ENCODE measurements around the gene DPF1. TPM values are rescaled to one million over a fixed set of nuclear protein-coding genes. Genes with fewer than 3 reads are reported as not detected.
"Not testable (repeated sequence)": the region's sequence is repeated elsewhere in the genome, so short reads cannot be mapped to it uniquely, and the experiment has no call there.

DPF1 gene
- total RNA-seq, 1 experiment from 2014 or later, result 10.5 TPM

DNA sequence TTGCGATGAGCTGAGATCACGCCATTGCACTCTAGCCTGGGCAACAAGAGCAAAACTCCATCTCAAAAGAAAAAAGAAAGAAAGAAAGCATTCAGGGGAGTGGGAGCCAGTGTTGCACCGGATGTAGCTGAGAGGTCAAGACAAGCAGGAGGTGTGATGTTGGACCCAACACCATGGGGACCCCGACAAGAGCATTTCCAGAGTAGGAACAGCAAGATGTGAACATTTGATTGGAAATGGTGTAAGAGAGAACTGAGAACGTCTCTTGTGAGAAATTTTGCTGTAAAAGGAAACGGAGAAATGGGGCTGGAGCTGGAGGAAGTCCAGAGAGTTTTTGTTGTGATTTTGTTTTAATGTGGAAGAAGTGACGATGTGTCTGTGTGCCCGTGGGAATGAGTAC lies 15.8 kb upstream of the DPF1 start:
- Histone ChIP-seq H3K36me3 (no peaks in the 10 kb centered on the region), H3K27me3 (replicated peaks) (no peaks in the 10 kb centered on the region; the same call in 1 of the 2 replicates), H3K4me3 (no peak overlapping the region), H3K27ac (no peak overlapping the region), H3K9me3 (replicated peaks) (no peaks in the 10 kb centered on the region), H3K4me1 (replicated peaks) (no peaks in the 10 kb centered on the region; the same call in 1 of the 2 replicates)
- DNase-seq (ENCODE audit: low read depth in 1 of 2, low spot score in 2 of 2), result no peak

DNA sequence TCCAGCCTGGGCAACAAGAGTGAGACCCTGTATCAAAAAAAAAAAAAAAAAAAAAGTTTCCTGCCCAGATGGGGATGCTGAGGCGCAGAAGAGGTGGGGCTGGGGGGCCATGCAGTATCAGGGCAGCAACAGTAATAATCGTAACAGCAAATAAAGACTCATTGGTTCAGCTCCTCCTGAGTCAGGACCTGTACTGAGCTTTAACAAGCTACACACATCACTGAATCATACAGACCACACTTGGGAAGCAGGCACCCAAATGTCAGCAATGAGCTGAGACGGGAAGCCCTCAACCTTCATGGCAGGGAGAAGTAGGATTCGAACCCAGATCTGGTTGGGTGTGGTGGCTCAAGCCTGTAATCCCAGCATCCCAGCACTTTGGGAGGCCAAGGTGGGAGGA lies 10.6 kb upstream of the DPF1 start:
- no peak for DNase-seq (ENCODE audit: low read depth in 1 of 2, low spot score in 2 of 2)
- Histone ChIP-seq H3K9me3 (replicated peaks) (no peaks in the 10 kb centered on the region), H3K27me3 (replicated peaks) (no peaks in the 10 kb centered on the region)

DNA sequence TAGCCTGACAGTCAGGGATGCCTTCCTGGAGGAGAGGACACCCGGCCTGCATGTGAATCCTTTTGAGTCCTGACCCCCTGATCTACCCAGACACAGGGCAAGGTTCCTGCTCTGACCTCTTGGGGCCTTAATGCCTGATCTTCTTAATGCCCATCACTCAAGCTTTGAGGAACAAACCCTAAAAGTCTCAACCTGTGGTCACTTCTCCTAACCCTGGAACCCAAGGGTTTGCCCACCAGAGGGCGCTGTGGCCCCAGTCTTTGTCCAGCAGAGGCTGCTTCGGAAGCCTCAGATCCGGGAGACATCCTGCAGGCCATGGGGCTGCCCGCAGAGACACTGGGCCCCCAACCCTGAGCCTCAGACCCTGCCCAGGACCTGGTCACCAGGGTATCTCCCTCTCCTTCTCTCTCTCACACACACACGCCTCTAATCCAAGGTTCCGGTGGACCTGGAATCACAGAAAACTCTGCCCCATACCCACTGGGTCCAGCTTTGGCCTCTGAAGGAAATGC lies 9.8 kb upstream of the DPF1 start:
- H3K36me3 ChIP-seq, result no peaks in the 10 kb centered on the region
- no peak overlapping the region for H3K4me3 ChIP-seq
- peaks cover 4% of the 10 kb centered on the region; the same call in 1 of the 2 replicates for H3K4me1 ChIP-seq (replicated peaks)
- peak; percentile 46 to 74 for DNase-seq (ENCODE audit: low read depth in 1 of 2, low spot score in 2 of 2)
- no peaks in the 10 kb centered on the region for H3K27me3 ChIP-seq (replicated peaks)
- H3K27ac ChIP-seq, result no peak overlapping the region
- no peaks in the 10 kb centered on the region for H3K9me3 ChIP-seq (replicated peaks)

More for the DNA sequence above, 10.6 kb upstream of the DPF1 start:
- Histone ChIP-seq H3K27ac (no peak overlapping the region), H3K4me1 (replicated peaks) (no peaks in the 10 kb centered on the region), H3K36me3 (no peaks in the 10 kb centered on the region), H3K4me3 (no peak overlapping the region)

DNA sequence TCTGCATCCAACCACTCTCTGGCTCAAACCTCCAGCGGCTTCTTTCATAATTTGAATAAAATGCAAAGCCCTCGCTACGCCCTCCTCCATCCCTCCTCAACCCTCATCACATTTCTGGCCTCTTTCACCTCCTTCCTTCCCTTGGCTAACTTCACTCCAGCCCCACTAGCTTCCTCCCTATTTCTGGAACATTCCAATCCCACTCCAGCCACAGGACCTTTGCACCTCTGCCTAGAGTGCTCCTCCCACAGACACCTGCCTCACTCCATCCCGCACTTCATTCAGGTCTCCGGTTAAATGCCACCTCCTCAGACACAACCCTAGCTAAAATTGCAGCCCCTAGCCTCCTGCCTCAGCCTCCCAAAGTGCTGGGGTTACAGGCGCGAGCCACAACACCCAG lies 7.9 kb upstream of the DPF1 start:
- H3K4me1 ChIP-seq (replicated peaks), result peaks cover 7% of the 10 kb centered on the region; the same call in 1 of the 2 replicates
- H3K9me3 ChIP-seq (replicated peaks), result no peaks in the 10 kb centered on the region
- no peak overlapping the region for H3K4me3 ChIP-seq
- H3K36me3 ChIP-seq, result no peaks in the 10 kb centered on the region
- H3K27me3 ChIP-seq (replicated peaks), result no peaks in the 10 kb centered on the region
- no peak for DNase-seq (ENCODE audit: low read depth in 1 of 2, low spot score in 2 of 2)
- no peak overlapping the region for H3K27ac ChIP-seq

DNA sequence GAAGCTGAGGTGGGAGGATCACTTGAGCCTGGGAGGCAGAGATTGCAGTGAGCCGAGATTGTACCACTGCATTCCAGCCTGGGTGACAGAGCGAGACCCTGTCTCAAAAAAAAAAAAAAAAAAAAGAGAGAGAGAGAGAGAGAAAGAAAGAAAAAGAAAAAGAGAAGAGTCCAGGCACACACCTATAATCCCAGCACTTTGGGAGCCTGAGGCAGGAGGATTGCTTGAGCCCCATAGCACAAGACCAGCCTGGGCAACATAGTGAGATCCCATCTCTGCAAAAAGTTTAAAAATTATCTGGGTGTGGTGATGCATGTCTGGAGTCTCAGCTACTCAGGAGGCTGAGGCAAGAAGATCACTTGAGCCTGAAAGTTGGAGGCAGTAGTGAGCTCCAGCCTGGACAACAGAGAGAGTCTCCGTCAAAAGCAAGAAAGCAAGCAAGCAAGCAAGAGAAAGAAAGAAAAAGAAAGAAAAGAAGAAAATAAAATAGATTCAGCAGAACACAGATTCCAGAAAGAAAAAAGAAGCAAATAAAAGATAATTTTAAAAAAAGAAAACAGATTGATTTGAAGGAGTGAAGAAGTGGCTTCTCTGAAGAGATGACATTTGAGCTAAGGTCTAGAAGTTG lies 6.6 kb upstream of the DPF1 start:
- not testable (repeated sequence) for DNase-seq (ENCODE audit: low read depth in 1 of 2, low spot score in 2 of 2); H3K27ac ChIP-seq; H3K36me3 ChIP-seq; H3K27me3 ChIP-seq (replicated peaks); H3K9me3 ChIP-seq (replicated peaks); H3K4me3 ChIP-seq; H3K4me1 ChIP-seq (replicated peaks)

DNA sequence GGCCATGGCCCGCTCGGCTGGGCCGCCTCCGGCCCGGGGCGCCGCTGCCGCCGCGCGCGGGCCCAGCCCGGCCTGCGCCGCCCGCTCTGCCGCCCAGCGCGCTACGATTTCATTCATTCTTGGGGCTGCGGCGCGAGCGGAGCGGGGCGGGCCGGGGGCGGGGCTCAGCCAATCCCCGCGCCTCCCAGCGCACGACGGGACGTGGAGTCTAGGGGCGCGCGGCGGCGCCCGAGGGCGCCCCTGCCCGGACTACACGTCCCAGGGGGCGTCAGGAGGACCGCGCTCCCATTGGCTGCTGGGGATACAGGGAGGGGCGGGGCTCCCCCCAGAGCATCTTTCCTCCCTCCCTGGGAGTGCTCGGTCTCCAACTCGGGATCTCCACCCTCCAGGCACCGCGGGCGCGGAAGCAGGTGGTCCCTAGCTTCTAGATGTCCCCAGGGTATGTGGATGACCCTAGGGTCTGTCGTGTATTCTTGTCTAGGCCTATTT lies 5.6 kb upstream of the DPF1 start:
- H3K4me3 ChIP-seq, result peak overlapping the region; percentile 43
- DNase-seq (ENCODE audit: low read depth in 1 of 2, low spot score in 2 of 2), result peak; percentile 83 to 90
- no peak overlapping the region for H3K27ac ChIP-seq
- no peaks in the 10 kb centered on the region for H3K9me3 ChIP-seq (replicated peaks)
- H3K36me3 ChIP-seq, result no peaks in the 10 kb centered on the region
- H3K27me3 ChIP-seq (replicated peaks), result no peaks in the 10 kb centered on the region
- H3K4me1 ChIP-seq (replicated peaks), result peaks cover 7% of the 10 kb centered on the region; the same call in 1 of the 2 replicates

DNA sequence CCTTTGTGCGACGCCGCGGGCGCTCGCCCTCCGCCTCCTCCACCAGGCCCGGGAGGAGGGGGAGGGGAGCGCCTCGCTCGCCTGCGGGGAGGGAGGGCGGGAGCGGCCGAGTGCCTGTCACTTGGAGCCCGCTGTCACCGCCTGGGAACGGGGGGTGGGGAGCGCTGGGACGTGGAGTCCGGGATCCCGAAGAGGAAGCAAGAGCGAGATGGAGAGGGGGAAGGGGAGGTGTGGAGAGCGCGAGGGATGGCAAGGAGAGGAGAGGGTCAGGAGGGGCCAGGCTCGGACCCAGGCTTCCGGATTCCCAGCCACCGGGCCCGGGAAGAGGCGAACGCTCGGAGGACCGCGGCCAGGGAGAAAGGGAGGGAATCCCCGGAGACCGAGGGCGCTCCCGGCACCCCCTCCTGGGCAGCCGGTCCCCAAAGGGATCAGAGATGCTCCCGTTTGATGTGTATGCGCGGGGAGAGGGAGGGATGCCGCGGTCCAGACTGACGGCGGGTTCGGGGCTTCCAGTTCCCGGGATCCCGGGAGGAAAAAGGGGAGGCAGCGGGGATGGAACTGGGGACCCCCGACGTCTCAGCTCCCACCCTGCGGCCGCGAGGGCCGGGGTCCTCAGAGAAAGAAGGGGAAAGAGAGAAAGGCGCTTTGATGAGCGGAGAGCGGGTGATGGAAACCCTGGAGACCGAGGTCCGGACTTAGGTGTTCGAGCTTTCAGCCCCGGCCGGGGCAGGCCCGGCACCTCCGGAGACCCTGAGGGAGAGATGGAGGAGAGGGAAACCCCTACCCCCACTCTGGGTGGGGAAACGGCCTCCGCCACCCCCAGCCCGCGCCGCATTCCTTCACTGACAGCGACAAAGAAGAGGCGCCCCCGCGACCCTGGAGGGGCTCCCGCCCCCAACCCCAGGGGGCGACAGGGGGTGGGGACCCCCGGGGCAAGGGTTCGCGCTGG lies 4.7 kb upstream of the DPF1 start:
- peak in 1 of 2 experiments; percentile 32 for DNase-seq (ENCODE audit: low read depth in 1 of 2, low spot score in 2 of 2)
- no peaks in the 10 kb centered on the region for H3K9me3 ChIP-seq (replicated peaks)
- no peak overlapping the region for H3K27ac ChIP-seq
- H3K4me1 ChIP-seq (replicated peaks), result peaks cover 11% of the 10 kb centered on the region
- H3K4me3 ChIP-seq, result peak overlapping the region; percentile 43
- H3K36me3 ChIP-seq, result no peaks in the 10 kb centered on the region
- no peaks in the 10 kb centered on the region for H3K27me3 ChIP-seq (replicated peaks)

DNA sequence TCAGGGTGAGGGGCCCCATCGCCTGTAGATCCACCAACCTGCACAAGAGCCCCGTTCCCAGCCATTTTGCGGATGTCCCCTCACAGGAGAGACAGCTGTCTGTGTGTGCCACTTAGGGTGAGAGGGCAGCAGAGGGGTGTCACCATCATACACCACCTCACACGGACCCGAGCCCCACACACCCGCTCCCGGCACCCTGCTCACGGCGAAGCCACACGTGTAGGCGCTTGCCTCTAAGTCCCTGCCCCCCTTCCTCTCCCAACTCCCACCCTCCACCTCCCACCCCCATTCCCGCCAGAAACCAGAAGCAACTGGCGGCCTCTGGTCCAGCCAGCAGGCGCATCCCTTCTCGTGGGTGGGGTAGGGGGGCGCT lies 4.0 kb upstream of the DPF1 start:
- H3K4me3 ChIP-seq, result no peak overlapping the region
- no peaks in the 10 kb centered on the region for H3K36me3 ChIP-seq
- no peak for DNase-seq (ENCODE audit: low read depth in 1 of 2, low spot score in 2 of 2)
- peaks cover 16% of the 10 kb centered on the region for H3K4me1 ChIP-seq (replicated peaks)
- H3K27ac ChIP-seq, result no peak overlapping the region
- H3K9me3 ChIP-seq (replicated peaks), result no peaks in the 10 kb centered on the region
- no peaks in the 10 kb centered on the region for H3K27me3 ChIP-seq (replicated peaks)

DNA sequence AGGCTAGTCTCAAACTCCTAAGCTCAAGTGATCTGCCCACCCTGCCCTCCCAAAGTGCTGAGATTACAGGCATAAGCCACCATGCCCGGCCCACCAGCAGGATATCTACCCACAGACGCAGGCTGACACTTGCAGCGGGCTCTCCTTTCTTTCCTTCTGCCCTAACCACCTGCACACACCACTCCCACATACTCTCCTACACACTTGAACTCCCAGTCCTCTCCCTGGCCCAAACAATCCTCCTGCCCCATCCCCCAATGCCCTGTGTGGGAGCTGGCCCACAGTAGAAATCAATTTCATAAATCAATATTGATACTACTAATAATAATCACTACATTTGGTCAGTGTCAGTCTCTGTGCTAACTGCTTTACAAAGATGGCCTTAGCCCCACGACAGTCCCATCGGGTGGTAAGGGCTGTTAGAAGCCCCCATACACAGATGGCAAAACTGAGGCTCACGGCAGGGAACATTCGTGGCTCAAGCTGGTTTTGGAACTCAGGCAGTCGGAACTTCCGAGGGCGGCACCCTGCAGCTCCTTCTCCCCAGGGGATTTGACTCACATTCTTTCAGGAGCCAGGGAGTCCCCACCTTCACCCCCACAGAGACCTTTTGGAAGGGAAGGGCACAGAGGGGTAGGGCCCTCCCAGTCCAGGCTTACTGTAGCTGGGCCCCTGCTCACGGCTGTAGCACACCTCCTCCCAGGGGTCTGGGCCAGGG lies 3.4 kb upstream of the DPF1 start:
- H3K36me3 ChIP-seq, result no peaks in the 10 kb centered on the region
- H3K9me3 ChIP-seq (replicated peaks), result no peaks in the 10 kb centered on the region
- no peak overlapping the region for H3K27ac ChIP-seq
- no peaks in the 10 kb centered on the region for H3K27me3 ChIP-seq (replicated peaks)
- H3K4me3 ChIP-seq, result no peak overlapping the region
- H3K4me1 ChIP-seq (replicated peaks), result peaks cover 16% of the 10 kb centered on the region
- no peak for DNase-seq (ENCODE audit: low read depth in 1 of 2, low spot score in 2 of 2)

DNA sequence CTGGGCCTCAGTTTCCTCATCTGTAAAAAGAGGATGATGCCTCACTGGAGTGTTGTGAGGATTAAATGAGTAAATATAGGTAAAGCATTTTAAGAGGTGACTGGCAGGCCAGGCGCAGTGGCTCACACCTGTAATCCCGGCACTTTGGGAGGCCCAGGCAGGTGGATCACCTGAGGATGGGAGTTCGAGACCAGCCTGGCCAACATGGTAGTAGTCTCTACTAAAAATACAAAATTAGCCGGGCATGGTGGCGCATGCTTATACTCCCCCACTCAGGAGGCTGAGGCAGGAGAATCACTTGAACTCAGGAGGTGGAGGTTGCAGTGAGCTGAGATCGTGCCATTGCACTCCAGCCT lies 819 bp upstream of the DPF1 start:
- not testable (repeated sequence) for DNase-seq (ENCODE audit: low read depth in 1 of 2, low spot score in 2 of 2); H3K27ac ChIP-seq; H3K4me3 ChIP-seq; H3K27me3 ChIP-seq (replicated peaks); H3K36me3 ChIP-seq; H3K9me3 ChIP-seq (replicated peaks)
- H3K4me1 ChIP-seq (replicated peaks), result peaks cover 16% of the 10 kb centered on the region

DNA sequence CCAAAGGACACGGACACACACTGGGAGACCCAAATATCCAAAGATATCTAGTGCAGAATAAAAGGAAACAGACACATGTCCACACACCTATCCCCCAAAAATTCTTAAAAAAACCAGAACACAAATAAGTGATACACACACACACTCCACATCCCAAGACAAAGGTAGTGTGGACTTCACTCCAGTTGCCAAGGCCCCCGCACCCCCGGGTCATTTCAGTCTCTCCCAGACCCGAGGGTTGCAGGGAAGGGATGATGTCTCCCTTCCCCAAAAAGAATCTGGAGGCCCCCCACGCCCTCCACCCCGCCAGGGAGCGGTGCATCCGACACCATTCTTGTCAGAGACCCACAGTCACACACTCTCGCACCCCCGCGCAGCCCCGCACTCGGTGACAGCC lies 407 bp downstream of the DPF1 start:
- DNase-seq (ENCODE audit: low read depth in 1 of 2, low spot score in 2 of 2), result no peak
- no peak overlapping the region for H3K27ac ChIP-seq
- H3K9me3 ChIP-seq (replicated peaks), result no peaks in the 10 kb centered on the region
- peaks cover 5% of the 10 kb centered on the region; the same call in 1 of the 2 replicates for H3K36me3 ChIP-seq
- H3K4me1 ChIP-seq (replicated peaks), result peaks cover 11% of the 10 kb centered on the region
- no peaks in the 10 kb centered on the region for H3K27me3 ChIP-seq (replicated peaks)
- peak overlapping the region; percentile 42 for H3K4me3 ChIP-seq

DNA sequence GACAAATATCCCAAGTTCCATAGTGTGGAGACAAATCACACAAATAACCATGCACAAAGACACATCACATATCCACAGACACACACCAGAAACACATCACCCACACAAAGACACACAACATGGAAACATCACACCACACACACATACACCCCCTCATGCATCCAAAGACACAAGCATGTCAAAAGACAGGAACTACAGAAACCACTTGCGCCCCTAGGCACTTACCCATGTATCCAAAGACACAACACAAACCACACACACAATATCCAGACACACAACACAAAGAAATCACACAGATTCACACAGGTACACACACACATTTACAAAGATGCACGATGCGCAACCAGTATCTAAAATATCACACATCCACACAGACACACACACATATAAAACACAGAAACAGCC lies 901 bp downstream of the DPF1 start:
- no peak for DNase-seq (ENCODE audit: low read depth in 1 of 2, low spot score in 2 of 2)
- no peaks in the 10 kb centered on the region for H3K27me3 ChIP-seq (replicated peaks)
- no peaks in the 10 kb centered on the region for H3K9me3 ChIP-seq (replicated peaks)
- H3K36me3 ChIP-seq, result peaks cover 10% of the 10 kb centered on the region; the same call in 1 of the 2 replicates
- peak overlapping the region; percentile 42; the same call in 1 of the 2 replicates for H3K4me3 ChIP-seq
- H3K27ac ChIP-seq, result no peak overlapping the region
- H3K4me1 ChIP-seq (replicated peaks), result peaks cover 9% of the 10 kb centered on the region

DNA sequence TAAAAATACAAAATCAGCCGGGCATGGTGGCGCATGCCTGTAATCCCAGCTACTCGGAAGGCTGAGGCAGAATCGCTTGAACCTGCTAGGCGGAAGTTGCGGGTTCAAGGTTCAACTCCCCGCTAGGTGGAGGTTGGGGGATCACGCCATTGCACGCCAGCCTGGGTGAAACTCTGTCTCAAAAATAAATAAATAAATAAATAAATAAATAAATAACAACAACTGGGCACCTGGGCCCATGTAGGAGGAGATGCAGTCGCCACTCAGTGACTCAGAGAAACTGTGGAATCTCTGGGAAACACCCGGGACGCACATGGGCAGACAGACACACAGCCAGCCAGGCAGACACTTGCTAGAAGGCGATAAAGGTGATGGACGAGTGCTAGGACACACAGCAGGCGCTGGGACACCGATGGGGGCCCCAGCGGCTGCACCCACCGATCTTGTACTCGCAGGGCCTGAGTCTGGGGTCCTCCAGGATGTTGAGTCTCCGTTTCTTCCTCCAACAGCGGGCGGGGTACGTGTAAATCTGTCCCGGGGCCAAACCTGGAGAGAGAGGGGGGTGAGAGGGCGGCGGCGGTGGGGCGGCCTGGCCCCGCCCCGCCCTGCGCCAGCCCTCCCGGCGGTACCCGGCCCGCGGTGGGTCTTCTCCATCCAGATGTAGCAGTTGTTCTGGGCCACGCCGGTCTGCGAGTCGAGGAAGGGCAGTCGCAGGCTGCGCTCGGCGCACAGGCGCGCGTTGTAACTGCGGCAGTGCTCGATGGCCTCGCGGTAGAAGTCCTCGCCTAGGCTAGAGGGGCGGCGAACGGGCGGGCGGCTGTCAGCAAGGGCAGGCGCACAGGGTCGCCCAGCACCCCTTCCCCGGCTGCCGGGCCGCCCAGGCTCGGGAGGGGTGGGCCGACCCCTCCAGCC lies 1.8 kb downstream of the DPF1 start:
- no peaks in the 10 kb centered on the region for H3K9me3 ChIP-seq (replicated peaks)
- H3K36me3 ChIP-seq, result peaks cover 17% of the 10 kb centered on the region
- no peak overlapping the region for H3K4me3 ChIP-seq
- no peak overlapping the region for H3K27ac ChIP-seq
- H3K27me3 ChIP-seq (replicated peaks), result no peaks in the 10 kb centered on the region
- DNase-seq (ENCODE audit: low read depth in 1 of 2, low spot score in 2 of 2), result no peak
- H3K4me1 ChIP-seq (replicated peaks), result peaks cover 9% of the 10 kb centered on the region

Measured in SJSA1 (cell line).